CD8-positive, alpha-beta memory T cell (primary cell): ENCODE results near the gene PPEF1. TPM values are rescaled to one million over a fixed set of nuclear protein-coding genes. Genes with fewer than 3 reads are reported as not detected.

ENCODE experiments used
- polyA plus RNA-seq: library from polyadenylated mRNA; unstranded; fragments of 300-500 nt; fragmentation: Illumina TruSeq; gene quantifications from one replicate; pipeline ENCODE4 v1.2.3, GENCODE V29; 2021
- total RNA-seq, 2 experiments: library from RNA; stranded (reverse); gene quantifications; one replicate each; pipeline ENCODE4 v1.2.3, GENCODE V29; 2021

Gene PPEF1
- total and polyA plus RNA-seq, 3 experiments from 2014 or later, result not detected

Other genes with a start within 250 kb of the PPEF1 start
- gene RS1, start 35.5 kb upstream of the PPEF1 start, total RNA-seq, result not detected
- not detected for gene RS1, start 35.5 kb upstream of the PPEF1 start, polyA plus RNA-seq